Fibroblast of gingiva (primary cell): Measurements from ENCODE around the gene DGKI.

Experiments used
- DNase-seq: peaks from one replicate; pipeline ENCODE4 v3.0.0-alpha.2; 2011; ENCODE audit warnings: low read depth

The DGKI gene

GRCh38 chr7:137846827-137847567 lies at the start of gene DGKI:
DGKI (minus strand) TSS chr7:137846974.
- peak; percentile 10 for DNase-seq

- no peak for DNase-seq
These were observed 48.8 kb upstream of the DGKI start for GRCh38 chr7:137895301-137896221.

- no peak for DNase-seq
These were observed 46.5 kb upstream of the DGKI start for GRCh38 chr7:137893143-137893742.

- DNase-seq, result no peak
These were observed 44.4 kb upstream of the DGKI start for GRCh38 chr7:137891016-137891655.

- peak; percentile 22 for DNase-seq
These were observed 43.7 kb upstream of the DGKI start for GRCh38 chr7:137890449-137890921.

- no peak for DNase-seq
These were observed 41.5 kb upstream of the DGKI start for GRCh38 chr7:137888241-137888640.

- DNase-seq, result no peak
These were observed 40.0 kb upstream of the DGKI start for GRCh38 chr7:137886746-137887145.

- DNase-seq, result no peak
These were observed 39.5 kb upstream of the DGKI start for GRCh38 chr7:137886281-137886680.

- no peak for DNase-seq
These were observed 38.9 kb upstream of the DGKI start for GRCh38 chr7:137885678-137886077.

- DNase-seq, result no peak
These were observed 36.0 kb upstream of the DGKI start for GRCh38 chr7:137882806-137883205.

GRCh38 chr7:137882261-137882668 lies 35.5 kb upstream of the DGKI start:
- peak; percentile 81 for DNase-seq

GRCh38 chr7:137881607-137882260 lies 35.0 kb upstream of the DGKI start:
- DNase-seq, result no peak

GRCh38 chr7:137880432-137880831 lies 33.7 kb upstream of the DGKI start:
- DNase-seq, result peak; percentile 69

- peak; percentile 20 for DNase-seq
These were observed 32.8 kb upstream of the DGKI start for GRCh38 chr7:137879357-137880158.

- DNase-seq, result no peak
These were observed 31.7 kb upstream of the DGKI start for GRCh38 chr7:137878333-137878961.

- DNase-seq, result no peak
These were observed 30.4 kb upstream of the DGKI start for GRCh38 chr7:137877027-137877675.

- DNase-seq, result no peak
These were observed 29.0 kb upstream of the DGKI start for GRCh38 chr7:137875746-137876145.

GRCh38 chr7:137873979-137874777 lies 27.4 kb upstream of the DGKI start:
- DNase-seq, result peak; percentile 99

GRCh38 chr7:137873524-137873923 lies 26.8 kb upstream of the DGKI start:
- DNase-seq, result peak; percentile 47
